ENCODE data around the gene PHF1.
A peak's percentile ranks its signal among the peaks of the same experiment; 100 is the strongest.

PHF1 gene

GRCh38 chr6:33431880-33432541 is 21.2 kb downstream of the PHF1 start:
- no peak for DNase-seq (ENCODE audit: low read depth, low spot score)

GRCh38 chr6:33432546-33432945 is 21.7 kb downstream of the PHF1 start:
- DNase-seq (ENCODE audit: low read depth, low spot score), result no peak

- DNase-seq (ENCODE audit: low read depth, low spot score), result peak; percentile 77
These were observed 22.3 kb downstream of the PHF1 start for GRCh38 chr6:33433001-33433543.

GRCh38 chr6:33433544-33434191 is 22.9 kb downstream of the PHF1 start:
- peak; percentile 27 for DNase-seq (ENCODE audit: low read depth, low spot score)

- DNase-seq (ENCODE audit: low read depth, low spot score), result no peak
These were observed 24.1 kb downstream of the PHF1 start for GRCh38 chr6:33434961-33435360.

GRCh38 chr6:33437666-33438065 is 26.9 kb downstream of the PHF1 start:
- DNase-seq (ENCODE audit: low read depth, low spot score), result no peak

GRCh38 chr6:33438978-33439594 is 28.3 kb downstream of the PHF1 start:
- no peak for DNase-seq (ENCODE audit: low read depth, low spot score)

GRCh38 chr6:33439956-33440648 is 29.3 kb downstream of the PHF1 start:
- no peak for DNase-seq (ENCODE audit: low read depth, low spot score)

GRCh38 chr6:33440649-33441309 is 30.0 kb downstream of the PHF1 start:
- no peak for DNase-seq (ENCODE audit: low read depth, low spot score)

- DNase-seq (ENCODE audit: low read depth, low spot score), result no peak
These were observed 30.6 kb downstream of the PHF1 start for GRCh38 chr6:33441457-33441856.

- no peak for DNase-seq (ENCODE audit: low read depth, low spot score)
These were observed 31.5 kb downstream of the PHF1 start for GRCh38 chr6:33442283-33442682.

- no peak for DNase-seq (ENCODE audit: low read depth, low spot score)
These were observed 32.2 kb downstream of the PHF1 start for GRCh38 chr6:33443025-33443424.

- no peak for DNase-seq (ENCODE audit: low read depth, low spot score)
These were observed 33.0 kb downstream of the PHF1 start for GRCh38 chr6:33443619-33444504.

GRCh38 chr6:33445119-33445603 is 34.3 kb downstream of the PHF1 start:
- no peak for DNase-seq (ENCODE audit: low read depth, low spot score)

GRCh38 chr6:33446356-33446755 is 35.5 kb downstream of the PHF1 start:
- DNase-seq (ENCODE audit: low read depth, low spot score), result no peak

- DNase-seq (ENCODE audit: low read depth, low spot score), result no peak
These were observed 39.6 kb downstream of the PHF1 start for GRCh38 chr6:33450434-33450833.

GRCh38 chr6:33451606-33452005 is 40.8 kb downstream of the PHF1 start:
- DNase-seq (ENCODE audit: low read depth, low spot score), result no peak

- DNase-seq (ENCODE audit: low read depth, low spot score), result no peak
These were observed 41.7 kb downstream of the PHF1 start for GRCh38 chr6:33452496-33452895.

GRCh38 chr6:33453393-33454008 is 42.7 kb downstream of the PHF1 start:
- no peak for DNase-seq (ENCODE audit: low read depth, low spot score)

All from ELF-1 (cell line).